ENCODE data around the gene PTP4A1. TPM values are rescaled to one million over a fixed set of nuclear protein-coding genes. Genes with fewer than 3 reads are reported as not detected.

PTP4A1 gene
- total and polyA plus RNA-seq, 2 of the 4 experiments (the other 2 are of a cell fraction) = 31.2 to 53.1 TPM

DNA sequence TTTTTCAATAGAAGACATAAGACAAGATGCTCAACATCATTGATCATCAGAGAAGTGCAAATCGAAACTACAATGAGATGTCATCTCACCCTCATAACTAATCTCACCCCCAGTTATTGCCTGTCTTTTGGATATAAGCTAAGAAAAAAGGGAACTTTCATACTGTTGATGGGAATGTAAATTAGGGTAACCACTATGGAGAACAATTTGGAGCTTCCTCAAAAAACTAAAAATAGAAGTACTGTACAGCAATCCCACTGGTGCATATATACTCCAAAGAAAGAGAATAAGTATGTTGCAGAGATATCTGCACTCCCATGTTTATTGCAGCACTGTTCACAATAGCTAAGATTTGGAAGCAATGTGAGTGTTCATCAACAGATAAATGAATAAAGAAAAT is 37.0 kb downstream of the PTP4A1 start:
- Histone ChIP-seq H2BK20ac (ENCODE audit: low read depth, low read length) (no peak overlapping the region), H3K18ac (ENCODE audit: low read depth, low read length) (no peak overlapping the region), H4K20me1 (ENCODE audit: insufficient read depth, low read length) (no peaks in the 10 kb centered on the region), H3K36me3 (ENCODE audit: control insufficient read depth, insufficient read depth, low read length) (no peaks in the 10 kb centered on the region), H3K4ac (ENCODE audit: low read depth, low read length) (no peak overlapping the region), H4K8ac (ENCODE audit: low read depth in 2 of 2, low read length in 2 of 2) (no peak overlapping the region), H3K23ac (ENCODE audit: low read depth, low read length) (no peak overlapping the region), H3K27ac (ENCODE audit: insufficient read depth, low read length) (no peak overlapping the region), H3K4me2 (ENCODE audit: low read depth, low read length) (no peak overlapping the region), H2BK120ac (ENCODE audit: low read depth, low read length) (no peak overlapping the region), H3K4me1 (ENCODE audit: control insufficient read depth, insufficient read depth, low read length) (no peaks in the 10 kb centered on the region), H2BK5ac (ENCODE audit: low read depth, low read length, poor library complexity, severe bottlenecking) (no peak overlapping the region), H3K27me3 (ENCODE audit: control insufficient read depth, insufficient read depth, low read length) (peaks cover 2% of the 10 kb centered on the region), H3K4me3 (ENCODE audit: insufficient read depth, low read depth, low read length) (no peak overlapping the region), H3K9me3 (ENCODE audit: control insufficient read depth, insufficient read depth, low read length) (no peaks in the 10 kb centered on the region), H2AFZ (replicated peaks; ENCODE audit: low read length, poor library complexity) (no peak overlapping the region), H3K14ac (replicated peaks; ENCODE audit: low read depth, low read length) (no peak overlapping the region), H4K91ac (ENCODE audit: insufficient read depth, low read depth, low read length) (no peak overlapping the region), H4K5ac (ENCODE audit: low read depth, low read length) (no peak overlapping the region), H3K79me1 (ENCODE audit: low read depth in 1 of 2, low read length in 2 of 2) (no peaks in the 10 kb centered on the region), H3K9me1 (ENCODE audit: insufficient read depth, low read length) (no peaks in the 10 kb centered on the region), H2BK15ac (ENCODE audit: low read depth, low read length) (no peak overlapping the region), H2AK9ac (replicated peaks; ENCODE audit: low read depth, low read length, poor library complexity) (no peak overlapping the region), H2AK5ac (ENCODE audit: low read depth, low read length) (no peak overlapping the region), H3K9ac (ENCODE audit: low read depth, low read length) (no peak overlapping the region), H3K56ac (ENCODE audit: extremely low read depth, insufficient read depth, low read length) (no peak overlapping the region)
- WGBS, 2 experiments (ENCODE audit: extremely low coverage in 2 of 2, insufficient read length in 1 of 2) = no CpG with 5 or more reads among the region's 1 CpG
- intact Hi-C loops (cut with micrococcal nuclease) (no loop called here), in situ Hi-C loops (cut with MboI; ENCODE audit: low sequenced_read_pairs) (no loop called here), dilution Hi-C loops (cut with HindIII; ENCODE audit: low sequenced_read_pairs, unreplicated experiment) (no loop called here)
- ChIA-PET POLR2A (ENCODE audit: unreplicated experiment) (no interaction called here), CTCF (interaction anchor here (1.4 kb wide), 1 partner anchor 11 kb away, joined by 4 read pairs; no protein-coding TSS in a partner anchor)
- BruUV-seq (replicated peaks) = no TSS peak
- no peak for ATAC-seq (ENCODE audit: low read depth)
- no peak for DNase-seq
- TF ChIP-seq, protein P1, sequence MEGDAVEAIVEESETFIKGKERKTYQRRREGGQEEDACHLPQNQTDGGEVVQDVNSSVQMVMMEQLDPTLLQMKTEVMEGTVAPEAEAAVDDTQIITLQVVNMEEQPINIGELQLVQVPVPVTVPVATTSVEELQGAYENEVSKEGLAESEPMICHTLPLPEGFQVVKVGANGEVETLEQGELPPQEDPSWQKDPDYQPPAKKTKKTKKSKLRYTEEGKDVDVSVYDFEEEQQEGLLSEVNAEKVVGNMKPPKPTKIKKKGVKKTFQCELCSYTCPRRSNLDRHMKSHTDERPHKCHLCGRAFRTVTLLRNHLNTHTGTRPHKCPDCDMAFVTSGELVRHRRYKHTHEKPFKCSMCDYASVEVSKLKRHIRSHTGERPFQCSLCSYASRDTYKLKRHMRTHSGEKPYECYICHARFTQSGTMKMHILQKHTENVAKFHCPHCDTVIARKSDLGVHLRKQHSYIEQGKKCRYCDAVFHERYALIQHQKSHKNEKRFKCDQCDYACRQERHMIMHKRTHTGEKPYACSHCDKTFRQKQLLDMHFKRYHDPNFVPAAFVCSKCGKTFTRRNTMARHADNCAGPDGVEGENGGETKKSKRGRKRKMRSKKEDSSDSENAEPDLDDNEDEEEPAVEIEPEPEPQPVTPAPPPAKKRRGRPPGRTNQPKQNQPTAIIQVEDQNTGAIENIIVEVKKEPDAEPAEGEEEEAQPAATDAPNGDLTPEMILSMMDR (conservative IDR thresholded peaks at IDR 0.05; ENCODE audit: low read depth, low read length) = no peak
- no peak for TF ChIP-seq CHD1 (IDR thresholded peaks at IDR 0.05; ENCODE audit: low read depth, low read length)
- TF ChIP-seq RFX5 (IDR thresholded peaks at IDR 0.05; ENCODE audit: low read depth, low read length) = no peak
- no peak for TF ChIP-seq SMC3 (IDR thresholded peaks at IDR 0.05; ENCODE audit: low read depth, low read length)
- TF ChIP-seq, protein P2, sequence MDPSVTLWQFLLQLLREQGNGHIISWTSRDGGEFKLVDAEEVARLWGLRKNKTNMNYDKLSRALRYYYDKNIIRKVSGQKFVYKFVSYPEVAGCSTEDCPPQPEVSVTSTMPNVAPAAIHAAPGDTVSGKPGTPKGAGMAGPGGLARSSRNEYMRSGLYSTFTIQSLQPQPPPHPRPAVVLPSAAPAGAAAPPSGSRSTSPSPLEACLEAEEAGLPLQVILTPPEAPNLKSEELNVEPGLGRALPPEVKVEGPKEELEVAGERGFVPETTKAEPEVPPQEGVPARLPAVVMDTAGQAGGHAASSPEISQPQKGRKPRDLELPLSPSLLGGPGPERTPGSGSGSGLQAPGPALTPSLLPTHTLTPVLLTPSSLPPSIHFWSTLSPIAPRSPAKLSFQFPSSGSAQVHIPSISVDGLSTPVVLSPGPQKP (IDR thresholded peaks at IDR 0.05; ENCODE audit: borderline replicate concordance, low read depth, low read length) = no peak
- no peak for TF ChIP-seq RCOR1 (IDR thresholded peaks at IDR 0.05; ENCODE audit: insufficient replicate concordance, low read length)
- no peak for TF ChIP-seq MXI1 (IDR thresholded peaks at IDR 0.05; ENCODE audit: borderline replicate concordance, low read depth, low read length)
- no peak for TF ChIP-seq BHLHE40 (IDR thresholded peaks at IDR 0.05; ENCODE audit: low read depth, low read length)
- no peak for TF ChIP-seq MAFK (IDR thresholded peaks at IDR 0.05; ENCODE audit: low read depth, low read length)
- TF ChIP-seq, protein P3, sequence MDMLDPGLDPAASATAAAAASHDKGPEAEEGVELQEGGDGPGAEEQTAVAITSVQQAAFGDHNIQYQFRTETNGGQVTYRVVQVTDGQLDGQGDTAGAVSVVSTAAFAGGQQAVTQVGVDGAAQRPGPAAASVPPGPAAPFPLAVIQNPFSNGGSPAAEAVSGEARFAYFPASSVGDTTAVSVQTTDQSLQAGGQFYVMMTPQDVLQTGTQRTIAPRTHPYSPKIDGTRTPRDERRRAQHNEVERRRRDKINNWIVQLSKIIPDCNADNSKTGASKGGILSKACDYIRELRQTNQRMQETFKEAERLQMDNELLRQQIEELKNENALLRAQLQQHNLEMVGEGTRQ (IDR thresholded peaks at IDR 0.05; ENCODE audit: low read depth, low read length) = no peak
- TF ChIP-seq MAZ (IDR thresholded peaks at IDR 0.05; ENCODE audit: borderline replicate concordance, low read depth, low read length) = no peak
- TF ChIP-seq CEBPB (IDR thresholded peaks at IDR 0.05; ENCODE audit: low read depth, low read length) = no peak
- TF ChIP-seq FOS (IDR thresholded peaks at IDR 0.05; ENCODE audit: low read depth, low read length) = no peak
- TF ChIP-seq RAD21 (IDR thresholded peaks at IDR 0.05; ENCODE audit: low read length) = no peak
